HepG2 (cell line): ENCODE measurements around the gene MALT1. TPM values are rescaled to one million over a fixed set of nuclear protein-coding genes. Genes with fewer than 3 reads are reported as not detected.
A peak's percentile ranks its signal among the peaks of the same experiment; 100 is the strongest.

Source experiments
- CENPX ChIP-seq: sonication (generic); formaldehyde crosslinking; IDR thresholded peaks from 2 replicates; pipeline ENCODE4 v1.9.0; 2021; ENCODE audit warnings: mild to moderate bottlenecking, missing genetic modification reagents, moderate library complexity
- NR1H2 ChIP-seq: sonication (generic); formaldehyde crosslinking; IDR thresholded peaks from 2 replicates; pipeline ENCODE4 v1.8.1; 2022; ENCODE audit warnings: low read depth, missing genetic modification reagents, borderline replicate concordance
- SOX6 ChIP-seq, 2 experiments: fragments of 450-650 bp in 1 of 2; sonication (generic) in 1 of 2; formaldehyde crosslinking in 1 of 2; IDR thresholded peaks; 2 replicates each; pipeline versions ENCODE4 v1.4.0 to v1.6.1; 2017 to 2020; ENCODE audit warnings: antibody characterized with exemption in 1 of 2, mild to moderate bottlenecking in 1 of 2, missing genetic modification reagents in 1 of 2
- ZNF121 ChIP-seq: sonication (generic); formaldehyde crosslinking; IDR thresholded peaks from 2 replicates; pipeline ENCODE4 v1.5.0; 2020; ENCODE audit warnings: mild to moderate bottlenecking, missing genetic modification reagents
- ZNF251 ChIP-seq: sonication (generic); formaldehyde crosslinking; IDR thresholded peaks from 2 replicates; pipeline ENCODE4 v1.9.0; 2021; ENCODE audit warnings: mild to moderate bottlenecking, missing genetic modification reagents
- ZNF678 ChIP-seq: sonication (generic); formaldehyde crosslinking; IDR thresholded peaks from 2 replicates; pipeline ENCODE4 v1.4.0; 2020; ENCODE audit warnings: mild to moderate bottlenecking, missing genetic modification reagents
- ZNF891 ChIP-seq: sonication (generic); formaldehyde crosslinking; IDR thresholded peaks from 2 replicates; pipeline ENCODE4 v1.5.0; 2020; ENCODE audit warnings: mild to moderate bottlenecking, missing genetic modification reagents
- polyA plus RNA-seq, 8 experiments: library from polyadenylated mRNA; depleted of rRNA in 3 of 8; stranded (reverse) in 7 of 8; unstranded in 1 of 8; fragments of >200 nt; fragmentation: Illumina TruSeq in 4 of 8; extraction: Trizol in 4 of 8; gene quantifications; 2 replicates each; pipeline versions ENCODE4 v1.2.1 to v1.2.3, GENCODE V29; 2011 to 2016; ENCODE audit warnings: low read depth in 4 of 8, missing spikeins in 1 of 8, mixed read lengths in 1 of 8; ENCODE audit not compliant: insufficient read depth in 1 of 8
- total RNA-seq, 5 experiments: library from RNA; depleted of rRNA; stranded (reverse); fragments of >200 nt; fragmentation: Illumina TruSeq; extraction: Trizol; gene quantifications; 2 replicates each; pipeline ENCODE4 v1.2.3, GENCODE V29; 2016; ENCODE audit warnings: low read depth in 1 of 5
- TF ChIP-seq, protein P1 (sequence below): sonication (generic); formaldehyde crosslinking; IDR thresholded peaks from 2 replicates; pipeline ENCODE4 v1.4.0; 2020; ENCODE audit warnings: missing genetic modification reagents
- TF ChIP-seq, protein P2 (sequence below): IDR thresholded peaks from 2 replicates; pipeline ENCODE4 v1.6.1; 2016; ENCODE audit warnings: low read depth, missing genetic modification reagents, missing compliant biosample characterization
- TF ChIP-seq, protein P3 (sequence below): sonication (generic); formaldehyde crosslinking; IDR thresholded peaks from 2 replicates; pipeline ENCODE4 v1.8.0; 2022; ENCODE audit warnings: missing genetic modification reagents, low read depth, mild to moderate bottlenecking, borderline replicate concordance
- TF ChIP-seq, protein P4 (sequence below): sonication (generic); formaldehyde crosslinking; IDR thresholded peaks from 2 replicates; pipeline ENCODE4 v1.5.0; 2020; ENCODE audit warnings: mild to moderate bottlenecking, missing genetic modification reagents
- TF ChIP-seq, protein P5 (sequence below), 2 experiments: IDR thresholded peaks; 2 replicates each; pipeline ENCODE4 v1.6.1; 2011 to 2012; ENCODE audit warnings: low read length in 2 of 2, borderline replicate concordance in 1 of 2, low read depth in 1 of 2, mild to moderate bottlenecking in 1 of 2, moderate library complexity in 1 of 2
- TF ChIP-seq, protein P6 (sequence below): sonication (generic); formaldehyde crosslinking; IDR thresholded peaks from 2 replicates; pipeline ENCODE4 v1.8.0; 2022; ENCODE audit warnings: missing genetic modification reagents, mild to moderate bottlenecking, borderline replicate concordance

MALT1 gene
- total and polyA plus RNA-seq, 2 of the 13 experiments (the other 11 are each of a cell fraction or from before 2014, with no cell fraction given): 43.9 to 89.0 TPM

DNA sequence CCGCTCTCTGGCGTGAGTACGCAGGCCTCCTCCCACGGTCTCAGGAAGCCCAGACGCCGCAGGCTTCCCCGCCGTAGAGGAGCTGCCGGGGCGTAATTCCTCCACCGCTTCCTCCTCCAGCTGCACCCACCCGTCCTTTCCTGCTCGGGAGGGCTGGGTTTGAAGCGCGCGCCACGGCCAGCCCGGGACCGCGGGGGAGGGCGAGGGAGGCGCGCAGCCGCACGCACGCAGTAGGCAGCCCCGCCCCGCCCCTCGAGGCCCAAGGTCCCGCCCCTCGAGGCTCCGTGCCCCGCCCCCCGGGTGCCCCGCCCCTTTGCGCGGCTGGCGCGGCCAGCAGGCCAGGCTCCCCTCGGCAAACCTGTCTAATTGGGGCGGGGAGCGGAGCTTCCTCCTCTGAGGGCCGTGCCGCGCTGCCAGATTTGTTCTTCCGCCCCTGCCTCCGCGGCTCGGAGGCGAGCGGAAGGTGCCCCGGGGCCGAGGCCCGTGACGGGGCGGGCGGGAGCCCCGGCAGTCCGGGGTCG lies at the start of gene MALT1 (continued):
- TF ChIP-seq, protein P1, sequence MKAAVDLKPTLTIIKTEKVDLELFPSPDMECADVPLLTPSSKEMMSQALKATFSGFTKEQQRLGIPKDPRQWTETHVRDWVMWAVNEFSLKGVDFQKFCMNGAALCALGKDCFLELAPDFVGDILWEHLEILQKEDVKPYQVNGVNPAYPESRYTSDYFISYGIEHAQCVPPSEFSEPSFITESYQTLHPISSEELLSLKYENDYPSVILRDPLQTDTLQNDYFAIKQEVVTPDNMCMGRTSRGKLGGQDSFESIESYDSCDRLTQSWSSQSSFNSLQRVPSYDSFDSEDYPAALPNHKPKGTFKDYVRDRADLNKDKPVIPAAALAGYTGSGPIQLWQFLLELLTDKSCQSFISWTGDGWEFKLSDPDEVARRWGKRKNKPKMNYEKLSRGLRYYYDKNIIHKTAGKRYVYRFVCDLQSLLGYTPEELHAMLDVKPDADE (CRISPR knock-in tag): no peak
- TF ChIP-seq, protein P2, sequence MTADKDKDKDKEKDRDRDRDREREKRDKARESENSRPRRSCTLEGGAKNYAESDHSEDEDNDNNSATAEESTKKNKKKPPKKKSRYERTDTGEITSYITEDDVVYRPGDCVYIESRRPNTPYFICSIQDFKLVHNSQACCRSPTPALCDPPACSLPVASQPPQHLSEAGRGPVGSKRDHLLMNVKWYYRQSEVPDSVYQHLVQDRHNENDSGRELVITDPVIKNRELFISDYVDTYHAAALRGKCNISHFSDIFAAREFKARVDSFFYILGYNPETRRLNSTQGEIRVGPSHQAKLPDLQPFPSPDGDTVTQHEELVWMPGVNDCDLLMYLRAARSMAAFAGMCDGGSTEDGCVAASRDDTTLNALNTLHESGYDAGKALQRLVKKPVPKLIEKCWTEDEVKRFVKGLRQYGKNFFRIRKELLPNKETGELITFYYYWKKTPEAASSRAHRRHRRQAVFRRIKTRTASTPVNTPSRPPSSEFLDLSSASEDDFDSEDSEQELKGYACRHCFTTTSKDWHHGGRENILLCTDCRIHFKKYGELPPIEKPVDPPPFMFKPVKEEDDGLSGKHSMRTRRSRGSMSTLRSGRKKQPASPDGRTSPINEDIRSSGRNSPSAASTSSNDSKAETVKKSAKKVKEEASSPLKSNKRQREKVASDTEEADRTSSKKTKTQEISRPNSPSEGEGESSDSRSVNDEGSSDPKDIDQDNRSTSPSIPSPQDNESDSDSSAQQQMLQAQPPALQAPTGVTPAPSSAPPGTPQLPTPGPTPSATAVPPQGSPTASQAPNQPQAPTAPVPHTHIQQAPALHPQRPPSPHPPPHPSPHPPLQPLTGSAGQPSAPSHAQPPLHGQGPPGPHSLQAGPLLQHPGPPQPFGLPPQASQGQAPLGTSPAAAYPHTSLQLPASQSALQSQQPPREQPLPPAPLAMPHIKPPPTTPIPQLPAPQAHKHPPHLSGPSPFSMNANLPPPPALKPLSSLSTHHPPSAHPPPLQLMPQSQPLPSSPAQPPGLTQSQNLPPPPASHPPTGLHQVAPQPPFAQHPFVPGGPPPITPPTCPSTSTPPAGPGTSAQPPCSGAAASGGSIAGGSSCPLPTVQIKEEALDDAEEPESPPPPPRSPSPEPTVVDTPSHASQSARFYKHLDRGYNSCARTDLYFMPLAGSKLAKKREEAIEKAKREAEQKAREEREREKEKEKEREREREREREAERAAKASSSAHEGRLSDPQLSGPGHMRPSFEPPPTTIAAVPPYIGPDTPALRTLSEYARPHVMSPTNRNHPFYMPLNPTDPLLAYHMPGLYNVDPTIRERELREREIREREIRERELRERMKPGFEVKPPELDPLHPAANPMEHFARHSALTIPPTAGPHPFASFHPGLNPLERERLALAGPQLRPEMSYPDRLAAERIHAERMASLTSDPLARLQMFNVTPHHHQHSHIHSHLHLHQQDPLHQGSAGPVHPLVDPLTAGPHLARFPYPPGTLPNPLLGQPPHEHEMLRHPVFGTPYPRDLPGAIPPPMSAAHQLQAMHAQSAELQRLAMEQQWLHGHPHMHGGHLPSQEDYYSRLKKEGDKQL (CRISPR knock-in tag): no peak
- no peak for TF ChIP-seq SOX6 (IDR thresholded peaks at IDR 0.05)
- peak; percentile 30; the same call in 1 of the 2 replicates for TF ChIP-seq SOX6 (CRISPR knock-in tag; IDR thresholded peaks at IDR 0.05)
- TF ChIP-seq, protein P3, sequence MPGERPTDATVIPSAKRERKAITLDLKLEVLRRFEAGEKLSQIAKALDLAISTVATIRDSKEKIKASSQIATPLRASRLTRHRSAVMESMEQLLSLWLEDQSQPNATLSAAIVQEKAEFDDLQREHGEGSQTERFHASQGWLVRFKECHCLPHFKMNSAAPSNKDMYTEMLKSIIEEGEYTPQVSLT (CRISPR knock-in tag): no peak
- no peak for TF ChIP-seq ZNF251
- TF ChIP-seq ZNF121 (CRISPR knock-in tag): no peak
- TF ChIP-seq, protein P4, sequence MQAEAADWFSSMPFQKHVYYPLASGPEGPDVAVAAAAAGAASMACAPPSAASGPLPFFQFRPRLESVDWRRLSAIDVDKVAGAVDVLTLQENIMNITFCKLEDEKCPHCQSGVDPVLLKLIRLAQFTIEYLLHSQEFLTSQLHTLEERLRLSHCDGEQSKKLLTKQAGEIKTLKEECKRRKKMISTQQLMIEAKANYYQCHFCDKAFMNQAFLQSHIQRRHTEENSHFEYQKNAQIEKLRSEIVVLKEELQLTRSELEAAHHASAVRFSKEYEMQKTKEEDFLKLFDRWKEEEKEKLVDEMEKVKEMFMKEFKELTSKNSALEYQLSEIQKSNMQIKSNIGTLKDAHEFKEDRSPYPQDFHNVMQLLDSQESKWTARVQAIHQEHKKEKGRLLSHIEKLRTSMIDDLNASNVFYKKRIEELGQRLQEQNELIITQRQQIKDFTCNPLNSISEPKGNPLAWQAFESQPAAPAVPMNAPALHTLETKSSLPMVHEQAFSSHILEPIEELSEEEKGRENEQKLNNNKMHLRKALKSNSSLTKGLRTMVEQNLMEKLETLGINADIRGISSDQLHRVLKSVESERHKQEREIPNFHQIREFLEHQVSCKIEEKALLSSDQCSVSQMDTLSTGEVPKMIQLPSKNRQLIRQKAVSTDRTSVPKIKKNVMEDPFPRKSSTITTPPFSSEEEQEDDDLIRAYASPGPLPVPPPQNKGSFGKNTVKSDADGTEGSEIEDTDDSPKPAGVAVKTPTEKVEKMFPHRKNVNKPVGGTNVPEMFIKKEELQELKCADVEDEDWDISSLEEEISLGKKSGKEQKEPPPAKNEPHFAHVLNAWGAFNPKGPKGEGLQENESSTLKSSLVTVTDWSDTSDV (CRISPR knock-in tag): no peak
- TF ChIP-seq, protein P5, sequence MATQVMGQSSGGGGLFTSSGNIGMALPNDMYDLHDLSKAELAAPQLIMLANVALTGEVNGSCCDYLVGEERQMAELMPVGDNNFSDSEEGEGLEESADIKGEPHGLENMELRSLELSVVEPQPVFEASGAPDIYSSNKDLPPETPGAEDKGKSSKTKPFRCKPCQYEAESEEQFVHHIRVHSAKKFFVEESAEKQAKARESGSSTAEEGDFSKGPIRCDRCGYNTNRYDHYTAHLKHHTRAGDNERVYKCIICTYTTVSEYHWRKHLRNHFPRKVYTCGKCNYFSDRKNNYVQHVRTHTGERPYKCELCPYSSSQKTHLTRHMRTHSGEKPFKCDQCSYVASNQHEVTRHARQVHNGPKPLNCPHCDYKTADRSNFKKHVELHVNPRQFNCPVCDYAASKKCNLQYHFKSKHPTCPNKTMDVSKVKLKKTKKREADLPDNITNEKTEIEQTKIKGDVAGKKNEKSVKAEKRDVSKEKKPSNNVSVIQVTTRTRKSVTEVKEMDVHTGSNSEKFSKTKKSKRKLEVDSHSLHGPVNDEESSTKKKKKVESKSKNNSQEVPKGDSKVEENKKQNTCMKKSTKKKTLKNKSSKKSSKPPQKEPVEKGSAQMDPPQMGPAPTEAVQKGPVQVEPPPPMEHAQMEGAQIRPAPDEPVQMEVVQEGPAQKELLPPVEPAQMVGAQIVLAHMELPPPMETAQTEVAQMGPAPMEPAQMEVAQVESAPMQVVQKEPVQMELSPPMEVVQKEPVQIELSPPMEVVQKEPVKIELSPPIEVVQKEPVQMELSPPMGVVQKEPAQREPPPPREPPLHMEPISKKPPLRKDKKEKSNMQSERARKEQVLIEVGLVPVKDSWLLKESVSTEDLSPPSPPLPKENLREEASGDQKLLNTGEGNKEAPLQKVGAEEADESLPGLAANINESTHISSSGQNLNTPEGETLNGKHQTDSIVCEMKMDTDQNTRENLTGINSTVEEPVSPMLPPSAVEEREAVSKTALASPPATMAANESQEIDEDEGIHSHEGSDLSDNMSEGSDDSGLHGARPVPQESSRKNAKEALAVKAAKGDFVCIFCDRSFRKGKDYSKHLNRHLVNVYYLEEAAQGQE (IDR thresholded peaks at IDR 0.05; ENCODE audit: borderline replicate concordance in 1 of 2, low read depth in 1 of 2, low read length in 2 of 2): peak in 1 of 2 experiments; percentile 47; a peak in 1 of 4 replicates
- no peak for TF ChIP-seq CENPX (CRISPR knock-in tag)
- TF ChIP-seq ZNF678 (CRISPR knock-in tag): no peak
- no peak for TF ChIP-seq NR1H2 (CRISPR knock-in tag)
- TF ChIP-seq, protein P6, sequence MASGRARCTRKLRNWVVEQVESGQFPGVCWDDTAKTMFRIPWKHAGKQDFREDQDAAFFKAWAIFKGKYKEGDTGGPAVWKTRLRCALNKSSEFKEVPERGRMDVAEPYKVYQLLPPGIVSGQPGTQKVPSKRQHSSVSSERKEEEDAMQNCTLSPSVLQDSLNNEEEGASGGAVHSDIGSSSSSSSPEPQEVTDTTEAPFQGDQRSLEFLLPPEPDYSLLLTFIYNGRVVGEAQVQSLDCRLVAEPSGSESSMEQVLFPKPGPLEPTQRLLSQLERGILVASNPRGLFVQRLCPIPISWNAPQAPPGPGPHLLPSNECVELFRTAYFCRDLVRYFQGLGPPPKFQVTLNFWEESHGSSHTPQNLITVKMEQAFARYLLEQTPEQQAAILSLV (CRISPR knock-in tag): no peak; the same call in 1 of the 2 replicates
- TF ChIP-seq ZNF891 (CRISPR knock-in tag): no peak; the same call in 1 of the 2 replicates
